Measurements from ENCODE around the gene POTEM.
"Not testable (repeated sequence)": the region's sequence is repeated elsewhere in the genome, so short reads cannot be mapped to it uniquely, and the experiment has no call there.

GRCh38 chr14:19027895-19028294 is 60.7 kb downstream of the POTEM start:
- not testable (repeated sequence) for TF ChIP-seq POLR2A (IDR thresholded peaks at IDR 0.05); CTCF (IDR thresholded peaks at IDR 0.05 in 8 of 11, conservative IDR thresholded peaks at IDR 0.05 in 3 of 11); POLR2AphosphoS5 (IDR thresholded peaks at IDR 0.05)

Data from spleen (tissue), 7 donors.